Right lobe of liver (tissue), 4 donors: ENCODE results near the gene ZNHIT1.

Experiments
- POLR2A ChIP-seq: fragments of 450-650 bp; IDR thresholded peaks from one replicate; pipeline ENCODE4 v1.6.1; 2017; ENCODE audit warnings: antibody characterized with exemption, mild to moderate bottlenecking
- TF ChIP-seq, protein P1 (sequence below), 4 donors: fragments of 200-600 bp in 3 of 4; fragments of 450-650 bp in 1 of 4; IDR thresholded peaks; one replicate each; pipeline versions ENCODE4 v1.5.1 to v1.8.0; 2016 to 2022; ENCODE audit warnings: antibody characterized with exemption in 4 of 4, mild to moderate bottlenecking in 2 of 4
- donor health status: DM: no; HTN: no; CAD: no.
- donor health status: DM: no; HTN: no; CAD: no.
- donor health status: DM: no; HTN: yes; CAD: no.

DNA sequence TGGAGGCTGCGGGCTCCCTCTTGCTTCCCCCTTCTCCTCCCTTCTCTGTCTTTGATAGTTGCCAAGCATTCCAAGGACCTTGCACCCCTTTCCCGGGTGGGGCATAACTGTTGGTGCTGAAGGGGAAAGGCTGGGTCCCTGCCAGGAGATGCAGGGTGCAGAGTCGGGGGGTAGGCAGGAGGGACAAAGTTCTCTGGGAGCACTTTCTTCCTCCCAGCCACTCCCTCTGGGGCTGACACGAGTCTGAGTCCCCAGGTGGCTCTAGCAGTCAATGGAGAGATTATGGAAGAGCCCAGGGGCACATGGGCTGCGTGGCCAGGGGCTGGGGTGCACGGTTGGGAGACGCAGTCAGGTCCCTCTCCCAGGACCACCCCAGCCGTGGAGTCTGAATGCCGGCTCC lies 17.6 kb downstream of the ZNHIT1 start:
- no peak for TF ChIP-seq POLR2A
- TF ChIP-seq, protein P1, sequence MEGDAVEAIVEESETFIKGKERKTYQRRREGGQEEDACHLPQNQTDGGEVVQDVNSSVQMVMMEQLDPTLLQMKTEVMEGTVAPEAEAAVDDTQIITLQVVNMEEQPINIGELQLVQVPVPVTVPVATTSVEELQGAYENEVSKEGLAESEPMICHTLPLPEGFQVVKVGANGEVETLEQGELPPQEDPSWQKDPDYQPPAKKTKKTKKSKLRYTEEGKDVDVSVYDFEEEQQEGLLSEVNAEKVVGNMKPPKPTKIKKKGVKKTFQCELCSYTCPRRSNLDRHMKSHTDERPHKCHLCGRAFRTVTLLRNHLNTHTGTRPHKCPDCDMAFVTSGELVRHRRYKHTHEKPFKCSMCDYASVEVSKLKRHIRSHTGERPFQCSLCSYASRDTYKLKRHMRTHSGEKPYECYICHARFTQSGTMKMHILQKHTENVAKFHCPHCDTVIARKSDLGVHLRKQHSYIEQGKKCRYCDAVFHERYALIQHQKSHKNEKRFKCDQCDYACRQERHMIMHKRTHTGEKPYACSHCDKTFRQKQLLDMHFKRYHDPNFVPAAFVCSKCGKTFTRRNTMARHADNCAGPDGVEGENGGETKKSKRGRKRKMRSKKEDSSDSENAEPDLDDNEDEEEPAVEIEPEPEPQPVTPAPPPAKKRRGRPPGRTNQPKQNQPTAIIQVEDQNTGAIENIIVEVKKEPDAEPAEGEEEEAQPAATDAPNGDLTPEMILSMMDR (IDR thresholded peaks at IDR 0.05): no peak
